ENCODE data around the gene FBXO21. TPM values are rescaled to one million over a fixed set of nuclear protein-coding genes. Genes with fewer than 3 reads are reported as not detected.

The FBXO21 gene
- total and polyA plus RNA-seq, 2 experiments from 2014 or later, result 46.3 to 84.2 TPM

DNA sequence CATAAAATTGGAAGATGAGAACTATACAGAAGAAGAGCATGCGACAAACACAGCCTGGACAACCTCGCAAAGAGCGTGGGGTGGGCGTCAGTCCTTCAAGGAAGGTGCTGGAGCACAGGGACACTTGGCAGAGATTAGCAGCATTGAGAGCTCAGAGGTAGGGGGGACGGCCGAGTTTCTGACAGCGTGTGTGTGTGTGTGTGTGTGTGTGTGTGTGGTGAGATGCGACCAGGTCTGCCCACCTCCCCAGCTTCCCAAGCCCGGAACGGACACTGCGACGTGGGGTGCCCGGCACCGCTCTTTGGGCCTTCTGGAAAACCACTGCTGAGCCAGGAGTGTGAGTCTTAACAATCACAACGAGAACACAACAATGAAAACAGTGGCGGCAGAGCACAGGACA lies 17.9 kb upstream of the FBXO21 start (continued):
- no peak for TF ChIP-seq ZNF114 (CRISPR knock-in tag; IDR thresholded peaks at IDR 0.05)
- TF ChIP-seq STAT1 (IDR thresholded peaks at IDR 0.05; ENCODE audit: unreplicated experiment), result no peak
- TF ChIP-seq REST (IDR thresholded peaks at IDR 0.05; ENCODE audit: unreplicated experiment), result no peak
- no peak for TF ChIP-seq EZH2phosphoT487 (IDR thresholded peaks at IDR 0.05; ENCODE audit: unreplicated experiment)
- no peak for TF ChIP-seq ZNF331 (CRISPR knock-in tag; IDR thresholded peaks at IDR 0.05; ENCODE audit: low read depth)
- TF ChIP-seq, protein P1, sequence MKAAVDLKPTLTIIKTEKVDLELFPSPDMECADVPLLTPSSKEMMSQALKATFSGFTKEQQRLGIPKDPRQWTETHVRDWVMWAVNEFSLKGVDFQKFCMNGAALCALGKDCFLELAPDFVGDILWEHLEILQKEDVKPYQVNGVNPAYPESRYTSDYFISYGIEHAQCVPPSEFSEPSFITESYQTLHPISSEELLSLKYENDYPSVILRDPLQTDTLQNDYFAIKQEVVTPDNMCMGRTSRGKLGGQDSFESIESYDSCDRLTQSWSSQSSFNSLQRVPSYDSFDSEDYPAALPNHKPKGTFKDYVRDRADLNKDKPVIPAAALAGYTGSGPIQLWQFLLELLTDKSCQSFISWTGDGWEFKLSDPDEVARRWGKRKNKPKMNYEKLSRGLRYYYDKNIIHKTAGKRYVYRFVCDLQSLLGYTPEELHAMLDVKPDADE (IDR thresholded peaks at IDR 0.05), result no peak

GRCh38 chr12:117207675-117208074 lies 17.4 kb upstream of the FBXO21 start:
- Histone ChIP-seq H3K36me3 (ENCODE audit: insufficient read depth) (no peaks in the 10 kb centered on the region), H2AFZ (no peak overlapping the region), H3K4me3 (no peak overlapping the region), H3K27me3 (ENCODE audit: insufficient read depth) (no peaks in the 10 kb centered on the region), H3K4me1 (ENCODE audit: insufficient read depth) (peaks cover 3% of the 10 kb centered on the region; the same call in 1 of the 2 replicates), H3K4me2 (no peak overlapping the region; the same call in 1 of the 2 replicates), H3K9me2 (ENCODE audit: insufficient read depth) (no peaks in the 10 kb centered on the region), H4K20me1 (replicated peaks; ENCODE audit: insufficient read depth) (no peaks in the 10 kb centered on the region), H3K79me2 (replicated peaks; ENCODE audit: insufficient read depth) (no peaks in the 10 kb centered on the region), H3K27ac (ENCODE audit: low read depth) (no peak overlapping the region), H3F3A (replicated peaks; ENCODE audit: low read depth) (no peaks in the 10 kb centered on the region)
- Mint-ChIP-seq H3K9me3 (no peaks in the 10 kb centered on the region), H3K27me3 (ENCODE audit: insufficient read depth, low read depth, poor library complexity) (peaks cover 11% of the 10 kb centered on the region), H3K27ac (no peak overlapping the region), H3K4me1 (peaks cover 12% of the 10 kb centered on the region), H3K4me3 (no peak overlapping the region), H3K36me3 (ENCODE audit: low read depth) (no peaks in the 10 kb centered on the region; the same call in 2 of the 3 replicates)
- TF ChIP-seq ZNF114 (CRISPR knock-in tag; IDR thresholded peaks at IDR 0.05), result no peak
- TF ChIP-seq STAT1 (IDR thresholded peaks at IDR 0.05; ENCODE audit: unreplicated experiment), result no peak
- no peak for TF ChIP-seq ZNF331 (CRISPR knock-in tag; IDR thresholded peaks at IDR 0.05; ENCODE audit: low read depth)
- no peak for TF ChIP-seq CREB1 (CRISPR knock-in tag; IDR thresholded peaks at IDR 0.05; ENCODE audit: low read depth)
- no peak for TF ChIP-seq REST (IDR thresholded peaks at IDR 0.05; ENCODE audit: unreplicated experiment)
- TF ChIP-seq POLR2AphosphoS5 (IDR thresholded peaks at IDR 0.05; ENCODE audit: low read depth), result no peak
- no peak for TF ChIP-seq JUNB (IDR thresholded peaks at IDR 0.05; ENCODE audit: unreplicated experiment)
- TF ChIP-seq, protein P1 (IDR thresholded peaks at IDR 0.05), result no peak
- no peak for TF ChIP-seq EZH2 (IDR thresholded peaks at IDR 0.05; ENCODE audit: low read depth, unreplicated experiment)
- TF ChIP-seq, protein P2, sequence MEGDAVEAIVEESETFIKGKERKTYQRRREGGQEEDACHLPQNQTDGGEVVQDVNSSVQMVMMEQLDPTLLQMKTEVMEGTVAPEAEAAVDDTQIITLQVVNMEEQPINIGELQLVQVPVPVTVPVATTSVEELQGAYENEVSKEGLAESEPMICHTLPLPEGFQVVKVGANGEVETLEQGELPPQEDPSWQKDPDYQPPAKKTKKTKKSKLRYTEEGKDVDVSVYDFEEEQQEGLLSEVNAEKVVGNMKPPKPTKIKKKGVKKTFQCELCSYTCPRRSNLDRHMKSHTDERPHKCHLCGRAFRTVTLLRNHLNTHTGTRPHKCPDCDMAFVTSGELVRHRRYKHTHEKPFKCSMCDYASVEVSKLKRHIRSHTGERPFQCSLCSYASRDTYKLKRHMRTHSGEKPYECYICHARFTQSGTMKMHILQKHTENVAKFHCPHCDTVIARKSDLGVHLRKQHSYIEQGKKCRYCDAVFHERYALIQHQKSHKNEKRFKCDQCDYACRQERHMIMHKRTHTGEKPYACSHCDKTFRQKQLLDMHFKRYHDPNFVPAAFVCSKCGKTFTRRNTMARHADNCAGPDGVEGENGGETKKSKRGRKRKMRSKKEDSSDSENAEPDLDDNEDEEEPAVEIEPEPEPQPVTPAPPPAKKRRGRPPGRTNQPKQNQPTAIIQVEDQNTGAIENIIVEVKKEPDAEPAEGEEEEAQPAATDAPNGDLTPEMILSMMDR (conservative IDR thresholded peaks at IDR 0.05; ENCODE audit: low read depth in 2 of 2), result no peak
- ATAC-seq (no peak), DNase-seq (ENCODE audit: low spot score) (no peak)
